ENCODE data around the gene WSCD1. TPM values are rescaled to one million over a fixed set of nuclear protein-coding genes. Genes with fewer than 3 reads are reported as not detected.

WSCD1 gene
- total RNA-seq, 1 donor from 2014 or later, result 0.62 TPM

GRCh38 chr17:6045621-6046357 is 24.4 kb upstream of the WSCD1 start:
- Mint-ChIP-seq H3K27me3 (ENCODE audit: low read depth) (no peaks in the 10 kb centered on the region), H3K36me3 (ENCODE audit: low read depth) (no peaks in the 10 kb centered on the region), H3K9me3 (no peaks in the 10 kb centered on the region), H3K4me3 (ENCODE audit: low read depth) (no peak overlapping the region), H3K27ac (no peak overlapping the region), H3K4me1 (ENCODE audit: low read depth) (no peaks in the 10 kb centered on the region)
- intact Hi-C loops (cut with micrococcal nuclease), result no loop called here
- DNase-seq (ENCODE audit: low spot score), result no peak

DNA sequence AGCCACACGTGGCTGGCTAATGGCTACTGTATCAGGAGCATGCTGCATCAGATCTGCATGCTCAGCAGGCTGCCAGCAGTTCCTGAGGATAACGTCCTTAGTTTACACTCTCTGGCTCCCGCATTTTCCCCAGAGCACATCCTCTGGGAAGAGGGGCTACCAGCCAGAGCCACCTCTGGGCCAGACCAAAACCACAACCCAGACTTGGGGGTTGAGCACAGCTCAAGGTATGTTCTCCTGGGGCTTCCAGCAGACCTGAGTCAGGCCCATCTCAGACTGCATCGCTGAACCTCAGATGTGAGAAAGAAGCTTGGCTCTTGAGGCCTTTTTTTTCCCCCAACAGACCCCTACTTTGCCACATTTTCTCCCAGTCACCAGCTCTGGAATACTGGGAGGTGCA is 23.7 kb upstream of the WSCD1 start:
- no peaks in the 10 kb centered on the region for H3K4me1 Mint-ChIP-seq (ENCODE audit: low read depth)
- no peaks in the 10 kb centered on the region for H3K27me3 Mint-ChIP-seq (ENCODE audit: low read depth)
- no peak overlapping the region for H3K4me3 Mint-ChIP-seq (ENCODE audit: low read depth)
- no peak overlapping the region for H3K27ac Mint-ChIP-seq
- H3K9me3 Mint-ChIP-seq, result no peaks in the 10 kb centered on the region
- H3K36me3 Mint-ChIP-seq (ENCODE audit: low read depth), result no peaks in the 10 kb centered on the region
- intact Hi-C loops (cut with micrococcal nuclease), result no loop called here
- no peak for DNase-seq (ENCODE audit: low spot score)

- H3K4me3 Mint-ChIP-seq (ENCODE audit: low read depth), result no peak overlapping the region
- H3K27ac Mint-ChIP-seq, result no peak overlapping the region
- no peaks in the 10 kb centered on the region for H3K4me1 Mint-ChIP-seq (ENCODE audit: low read depth)
- no peak for DNase-seq (ENCODE audit: low spot score)
- no peaks in the 10 kb centered on the region for H3K9me3 Mint-ChIP-seq
- intact Hi-C loops (cut with micrococcal nuclease), result no loop called here
- H3K27me3 Mint-ChIP-seq (ENCODE audit: low read depth), result no peaks in the 10 kb centered on the region
- H3K36me3 Mint-ChIP-seq (ENCODE audit: low read depth), result no peaks in the 10 kb centered on the region
These were observed 23.2 kb upstream of the WSCD1 start for GRCh38 chr17:6046931-6047330.

- H3K36me3 Mint-ChIP-seq (ENCODE audit: low read depth), result no peaks in the 10 kb centered on the region
- DNase-seq (ENCODE audit: low spot score), result no peak
- H3K27ac Mint-ChIP-seq, result no peak overlapping the region
- H3K27me3 Mint-ChIP-seq (ENCODE audit: low read depth), result no peaks in the 10 kb centered on the region
- no peaks in the 10 kb centered on the region for H3K4me1 Mint-ChIP-seq (ENCODE audit: low read depth)
- H3K4me3 Mint-ChIP-seq (ENCODE audit: low read depth), result no peak overlapping the region
- intact Hi-C loops (cut with micrococcal nuclease), result no loop called here
- H3K9me3 Mint-ChIP-seq, result no peaks in the 10 kb centered on the region
These were observed 22.2 kb upstream of the WSCD1 start for GRCh38 chr17:6047966-6048365.

DNA sequence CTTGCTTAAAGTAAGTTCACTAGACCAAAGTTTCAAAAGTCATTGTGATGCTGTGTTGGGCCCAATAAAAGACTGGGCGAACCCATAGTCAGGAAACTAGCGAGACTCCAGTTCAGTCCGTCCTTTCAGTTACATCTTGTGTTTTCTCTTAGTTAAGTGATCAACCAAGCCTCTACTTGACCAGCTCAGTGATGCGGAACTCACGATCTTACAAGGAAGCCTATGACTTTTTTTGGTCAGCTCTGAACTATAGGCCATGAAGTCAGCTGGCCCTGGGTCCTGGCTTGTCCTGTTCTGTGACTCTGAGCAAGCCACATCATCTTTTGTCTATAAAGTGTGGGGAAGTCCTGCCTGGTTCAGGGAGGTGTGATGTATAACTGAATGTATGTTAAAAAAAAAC is 21.7 kb upstream of the WSCD1 start:
- no peaks in the 10 kb centered on the region for H3K36me3 Mint-ChIP-seq (ENCODE audit: low read depth)
- H3K27ac Mint-ChIP-seq, result no peak overlapping the region
- H3K27me3 Mint-ChIP-seq (ENCODE audit: low read depth), result no peaks in the 10 kb centered on the region
- H3K4me3 Mint-ChIP-seq (ENCODE audit: low read depth), result no peak overlapping the region
- intact Hi-C loops (cut with micrococcal nuclease), result no loop called here
- DNase-seq (ENCODE audit: low spot score), result no peak
- H3K9me3 Mint-ChIP-seq, result no peaks in the 10 kb centered on the region
- no peaks in the 10 kb centered on the region for H3K4me1 Mint-ChIP-seq (ENCODE audit: low read depth)

GRCh38 chr17:6052926-6053325 is 17.3 kb upstream of the WSCD1 start:
- intact Hi-C loops (cut with micrococcal nuclease), result no loop called here
- Mint-ChIP-seq H3K4me1 (ENCODE audit: low read depth) (no peaks in the 10 kb centered on the region), H3K27me3 (ENCODE audit: low read depth) (no peaks in the 10 kb centered on the region), H3K4me3 (ENCODE audit: low read depth) (no peak overlapping the region), H3K27ac (no peak overlapping the region), H3K9me3 (no peaks in the 10 kb centered on the region), H3K36me3 (ENCODE audit: low read depth) (no peaks in the 10 kb centered on the region)
- no peak for DNase-seq (ENCODE audit: low spot score)

GRCh38 chr17:6054372-6054771 is 15.8 kb upstream of the WSCD1 start:
- no peaks in the 10 kb centered on the region for H3K36me3 Mint-ChIP-seq (ENCODE audit: low read depth)
- H3K27ac Mint-ChIP-seq, result no peak overlapping the region
- intact Hi-C loops (cut with micrococcal nuclease), result no loop called here
- no peak overlapping the region for H3K4me3 Mint-ChIP-seq (ENCODE audit: low read depth)
- no peaks in the 10 kb centered on the region for H3K27me3 Mint-ChIP-seq (ENCODE audit: low read depth)
- H3K4me1 Mint-ChIP-seq (ENCODE audit: low read depth), result no peaks in the 10 kb centered on the region
- H3K9me3 Mint-ChIP-seq, result no peaks in the 10 kb centered on the region
- no peak for DNase-seq (ENCODE audit: low spot score)

DNA sequence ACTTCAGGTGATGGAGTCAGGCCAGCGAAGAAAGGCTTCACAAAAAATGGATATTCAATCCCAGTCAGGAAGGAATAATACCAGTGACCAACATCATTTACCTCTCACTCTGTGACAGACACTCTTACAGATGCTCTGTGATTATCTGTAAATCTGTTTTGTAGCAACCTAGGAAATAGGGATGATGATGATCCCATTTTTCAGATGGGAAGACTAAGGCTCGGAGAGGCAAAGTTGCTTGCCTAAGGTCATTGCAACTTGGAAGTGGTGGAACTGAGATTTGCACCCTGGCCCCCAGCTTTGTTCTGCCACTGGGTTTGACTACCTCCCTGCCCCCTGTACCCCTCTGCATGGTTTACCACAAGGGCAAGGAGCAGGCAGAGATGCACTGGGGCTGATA is 14.1 kb upstream of the WSCD1 start:
- Mint-ChIP-seq H3K9me3 (no peaks in the 10 kb centered on the region), H3K4me1 (ENCODE audit: low read depth) (no peaks in the 10 kb centered on the region), H3K36me3 (ENCODE audit: low read depth) (no peaks in the 10 kb centered on the region), H3K4me3 (ENCODE audit: low read depth) (no peak overlapping the region), H3K27me3 (ENCODE audit: low read depth) (no peaks in the 10 kb centered on the region), H3K27ac (no peak overlapping the region)
- intact Hi-C loops (cut with micrococcal nuclease), result no loop called here
- DNase-seq (ENCODE audit: low spot score), result no peak

GRCh38 chr17:6057562-6057961 is 12.6 kb upstream of the WSCD1 start:
- Mint-ChIP-seq H3K4me3 (ENCODE audit: low read depth) (no peak overlapping the region), H3K9me3 (no peaks in the 10 kb centered on the region), H3K27me3 (ENCODE audit: low read depth) (no peaks in the 10 kb centered on the region), H3K27ac (no peak overlapping the region), H3K36me3 (ENCODE audit: low read depth) (no peaks in the 10 kb centered on the region), H3K4me1 (ENCODE audit: low read depth) (no peaks in the 10 kb centered on the region)
- DNase-seq (ENCODE audit: low spot score), result no peak
- intact Hi-C loops (cut with micrococcal nuclease), result no loop called here

GRCh38 chr17:6059406-6059805 is 10.8 kb upstream of the WSCD1 start:
- no peaks in the 10 kb centered on the region for H3K27me3 Mint-ChIP-seq (ENCODE audit: low read depth)
- no peak overlapping the region for H3K27ac Mint-ChIP-seq
- H3K4me3 Mint-ChIP-seq (ENCODE audit: low read depth), result no peak overlapping the region
- no peaks in the 10 kb centered on the region for H3K9me3 Mint-ChIP-seq
- no peaks in the 10 kb centered on the region for H3K4me1 Mint-ChIP-seq (ENCODE audit: low read depth)
- H3K36me3 Mint-ChIP-seq (ENCODE audit: low read depth), result no peaks in the 10 kb centered on the region
- no peak for DNase-seq (ENCODE audit: low spot score)
- intact Hi-C loops (cut with micrococcal nuclease), result no loop called here

DNA sequence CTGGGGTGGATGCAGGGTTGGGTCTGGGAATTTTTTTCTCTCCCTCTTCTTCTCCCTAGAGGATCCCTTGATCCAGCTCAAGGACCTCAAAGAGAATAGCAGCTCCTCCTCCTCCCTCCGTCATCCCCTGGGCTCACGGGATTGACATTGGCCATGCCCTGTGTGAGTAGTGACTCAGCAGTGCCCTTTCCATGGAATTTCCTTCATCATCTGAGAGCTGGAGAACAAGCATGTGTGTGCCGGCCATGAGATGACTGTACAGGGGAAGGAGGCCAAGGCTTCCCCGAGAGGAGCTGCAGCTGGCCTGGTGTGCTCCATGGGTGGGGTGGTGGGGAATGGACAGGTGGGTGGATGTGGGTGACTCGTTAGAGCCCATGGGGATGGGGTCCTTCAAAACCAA is 8.9 kb upstream of the WSCD1 start:
- intact Hi-C loops (cut with micrococcal nuclease), result no loop called here
- no peak overlapping the region for H3K4me3 Mint-ChIP-seq (ENCODE audit: low read depth)
- no peaks in the 10 kb centered on the region for H3K4me1 Mint-ChIP-seq (ENCODE audit: low read depth)
- DNase-seq (ENCODE audit: low spot score), result no peak
- H3K27me3 Mint-ChIP-seq (ENCODE audit: low read depth), result peaks cover 2% of the 10 kb centered on the region
- no peaks in the 10 kb centered on the region for H3K9me3 Mint-ChIP-seq
- H3K27ac Mint-ChIP-seq, result no peak overlapping the region
- no peaks in the 10 kb centered on the region for H3K36me3 Mint-ChIP-seq (ENCODE audit: low read depth)

- Mint-ChIP-seq H3K9me3 (no peaks in the 10 kb centered on the region), H3K36me3 (ENCODE audit: low read depth) (no peaks in the 10 kb centered on the region), H3K27me3 (ENCODE audit: low read depth) (peaks cover 30% of the 10 kb centered on the region), H3K4me3 (ENCODE audit: low read depth) (no peak overlapping the region), H3K4me1 (ENCODE audit: low read depth) (peaks cover 5% of the 10 kb centered on the region), H3K27ac (no peak overlapping the region)
- no peak for DNase-seq (ENCODE audit: low spot score)
- intact Hi-C loops (cut with micrococcal nuclease), result no loop called here
These were observed 5.3 kb upstream of the WSCD1 start for GRCh38 chr17:6064868-6065267.

DNA sequence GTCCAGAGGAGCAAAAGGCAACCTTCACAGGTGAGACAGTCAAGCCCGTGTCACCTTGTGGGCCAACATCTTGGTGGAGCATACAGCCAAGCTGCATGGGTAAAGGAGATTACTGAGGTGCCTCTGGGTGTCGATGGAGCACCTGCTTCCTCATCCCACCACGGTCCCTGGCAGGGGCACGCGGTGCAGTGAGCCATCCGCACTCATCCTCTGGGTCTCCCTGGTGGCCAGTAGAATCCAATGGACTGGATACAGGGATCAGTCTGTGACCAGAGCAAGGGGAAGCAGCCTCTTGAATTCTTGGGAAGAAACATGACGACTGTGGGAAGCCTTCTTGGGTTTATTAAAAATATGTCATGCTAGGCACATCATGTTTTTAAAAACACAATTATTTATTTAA is 4.8 kb upstream of the WSCD1 start:
- intact Hi-C loops (cut with micrococcal nuclease), result no loop called here
- Mint-ChIP-seq H3K4me1 (ENCODE audit: low read depth) (peaks cover 6% of the 10 kb centered on the region), H3K36me3 (ENCODE audit: low read depth) (no peaks in the 10 kb centered on the region), H3K27ac (no peak overlapping the region), H3K9me3 (no peaks in the 10 kb centered on the region), H3K4me3 (ENCODE audit: low read depth) (no peak overlapping the region), H3K27me3 (ENCODE audit: low read depth) (peaks cover 31% of the 10 kb centered on the region)
- no peak for DNase-seq (ENCODE audit: low spot score)
